Stimulated activated CD4-positive, alpha-beta T cell treated with anti-CD3 and anti-CD28 coated beads, TNF-alpha, amount 100 ng/mL, for 1 hour (primary cell): ENCODE results near the gene TRAPPC8.
"Not testable (repeated sequence)": the region's sequence is repeated elsewhere in the genome, so short reads cannot be mapped to it uniquely, and the experiment has no call there.

Experiments
- DNase-seq, 3 donors: peaks; one replicate each; pipeline ENCODE4 v3.0.0-alpha.2; 2020; ENCODE audit warnings: low read depth in 3 of 3, low spot score in 1 of 3

The TRAPPC8 gene

DNA sequence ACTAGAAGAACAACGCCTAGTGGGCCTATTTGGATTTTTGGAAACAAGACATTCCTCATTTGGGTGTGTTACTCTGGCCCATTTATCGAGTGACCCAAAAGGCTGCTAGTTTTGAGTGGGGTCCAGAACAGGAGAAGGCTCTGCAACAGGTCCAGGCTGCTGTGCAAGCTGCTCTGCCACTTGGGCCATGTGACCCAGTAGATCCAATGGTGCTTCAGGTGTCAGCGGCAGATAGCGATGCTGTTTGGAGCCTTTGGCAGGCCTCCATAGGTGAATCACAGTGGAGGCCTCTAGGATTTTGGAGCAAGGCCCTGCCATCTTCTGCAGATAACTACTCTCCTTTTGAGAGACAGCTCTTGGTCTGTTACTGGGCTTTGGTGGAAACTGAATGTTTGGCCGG lies 143.7 kb downstream of the TRAPPC8 start:
- DNase-seq = not testable (repeated sequence)

- DNase-seq = no peak
Measured at GRCh38 chr18:31798399-31798798, 144.5 kb downstream of the TRAPPC8 start.

- no peak for DNase-seq
Measured at GRCh38 chr18:31795747-31796146, 147.2 kb downstream of the TRAPPC8 start.

GRCh38 chr18:31793531-31793930 lies 149.4 kb downstream of the TRAPPC8 start:
- DNase-seq = no peak

GRCh38 chr18:31792580-31792911 lies 150.4 kb downstream of the TRAPPC8 start:
- no peak for DNase-seq

DNA sequence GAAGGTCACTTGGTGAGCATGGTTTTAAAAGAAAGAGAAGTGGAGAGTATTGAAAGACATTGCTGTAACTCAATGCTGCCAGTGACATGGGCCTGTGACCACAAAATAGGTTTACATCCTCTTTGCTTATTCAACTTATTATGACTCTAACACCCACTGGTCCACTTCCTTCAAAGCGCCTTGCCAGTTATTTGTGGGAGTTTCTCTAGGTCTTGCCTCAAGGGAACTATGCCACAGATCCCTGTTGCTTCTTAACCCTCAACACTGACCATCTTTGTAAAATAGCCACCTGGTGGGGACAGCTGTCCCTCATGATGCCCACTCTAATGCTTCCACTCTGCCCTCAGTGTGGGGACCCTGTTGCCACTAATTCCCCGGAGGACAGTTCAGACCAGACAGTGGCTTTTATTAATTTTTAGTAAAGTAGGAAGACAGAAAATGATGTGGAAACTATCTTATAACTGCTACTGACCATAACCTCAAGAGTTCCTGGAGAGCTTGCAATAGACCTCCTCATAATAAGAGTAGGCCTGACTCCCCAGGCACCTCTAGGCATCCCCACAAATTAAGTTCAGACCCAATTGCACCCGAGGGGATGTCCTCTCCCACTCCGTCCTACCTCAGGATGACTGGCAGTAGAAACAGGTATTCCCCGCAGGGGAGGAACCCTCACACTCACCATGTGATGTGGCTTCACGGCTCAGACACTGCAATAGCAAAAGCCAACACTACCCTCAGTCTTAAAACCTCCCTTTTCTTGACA lies 150.9 kb downstream of the TRAPPC8 start:
- no peak for DNase-seq

DNA sequence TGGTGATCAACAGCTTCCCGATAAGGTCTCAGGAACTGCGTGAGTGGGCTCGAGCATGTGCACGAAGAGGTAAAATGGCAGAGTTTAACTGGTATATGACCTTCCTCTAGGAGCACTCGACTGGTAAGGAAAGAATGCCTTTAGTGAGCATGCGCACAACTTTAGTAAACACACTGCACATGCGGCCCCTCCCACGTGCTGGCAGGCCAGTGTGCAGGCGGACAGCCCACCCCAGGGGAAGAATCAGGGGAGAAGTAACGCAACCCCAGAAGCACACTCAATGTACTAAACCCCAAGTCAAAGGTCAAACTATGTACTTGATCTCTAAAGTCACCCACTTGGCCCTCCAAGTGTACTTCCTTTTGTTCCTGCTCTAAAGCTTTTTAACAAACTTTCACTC lies 153.5 kb downstream of the TRAPPC8 start:
- DNase-seq = no peak

DNA sequence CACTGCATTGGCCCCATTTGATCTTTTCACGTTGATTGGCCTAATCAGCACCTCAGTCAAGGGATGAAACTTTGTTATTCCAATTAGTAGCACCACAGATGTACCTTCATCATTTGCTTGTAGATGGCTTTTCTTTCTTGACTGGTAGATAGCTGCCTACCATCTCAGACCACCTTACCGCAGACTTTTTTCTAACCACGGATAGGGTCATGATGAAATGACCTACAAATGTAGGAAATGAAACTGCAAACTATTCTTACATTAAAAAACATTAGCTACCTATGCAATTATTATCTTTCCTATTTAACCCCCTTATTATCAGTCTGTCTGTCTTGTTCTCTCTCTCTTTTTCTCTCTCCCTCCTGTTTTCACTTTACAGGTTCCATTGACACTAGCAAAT lies 159.9 kb downstream of the TRAPPC8 start:
- no peak for DNase-seq
